C4-2B (cell line): ENCODE measurements around the gene SLC22A1.

Source experiments
- ZFX ChIP-seq: fragments of 450-650 bp; IDR thresholded peaks from 2 replicates; pipeline ENCODE4 v1.6.1; 2017
- TF ChIP-seq, protein P1 (sequence below): fragments of 450-650 bp; conservative IDR thresholded peaks from 2 replicates; pipeline ENCODE4 v1.5.1; 2017; ENCODE audit warnings: mild to moderate bottlenecking

- TF ChIP-seq, protein P1, sequence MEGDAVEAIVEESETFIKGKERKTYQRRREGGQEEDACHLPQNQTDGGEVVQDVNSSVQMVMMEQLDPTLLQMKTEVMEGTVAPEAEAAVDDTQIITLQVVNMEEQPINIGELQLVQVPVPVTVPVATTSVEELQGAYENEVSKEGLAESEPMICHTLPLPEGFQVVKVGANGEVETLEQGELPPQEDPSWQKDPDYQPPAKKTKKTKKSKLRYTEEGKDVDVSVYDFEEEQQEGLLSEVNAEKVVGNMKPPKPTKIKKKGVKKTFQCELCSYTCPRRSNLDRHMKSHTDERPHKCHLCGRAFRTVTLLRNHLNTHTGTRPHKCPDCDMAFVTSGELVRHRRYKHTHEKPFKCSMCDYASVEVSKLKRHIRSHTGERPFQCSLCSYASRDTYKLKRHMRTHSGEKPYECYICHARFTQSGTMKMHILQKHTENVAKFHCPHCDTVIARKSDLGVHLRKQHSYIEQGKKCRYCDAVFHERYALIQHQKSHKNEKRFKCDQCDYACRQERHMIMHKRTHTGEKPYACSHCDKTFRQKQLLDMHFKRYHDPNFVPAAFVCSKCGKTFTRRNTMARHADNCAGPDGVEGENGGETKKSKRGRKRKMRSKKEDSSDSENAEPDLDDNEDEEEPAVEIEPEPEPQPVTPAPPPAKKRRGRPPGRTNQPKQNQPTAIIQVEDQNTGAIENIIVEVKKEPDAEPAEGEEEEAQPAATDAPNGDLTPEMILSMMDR, result no peak
- no peak for TF ChIP-seq ZFX
Measured at GRCh38 chr6:160086754-160087153, 34.9 kb upstream of the SLC22A1 start.
